Nephron (organoid): ENCODE results near the gene OXER1.

ENCODE experiments used
- H3K27ac Mint-ChIP-seq, 3 experiments: 2 replicates each; pipeline ENCODE4 v1.8.0; 2020; ENCODE audit warnings: mixed read lengths in 3 of 3, mild to moderate bottlenecking in 2 of 3, moderate library complexity in 1 of 3
- H3K27me3 Mint-ChIP-seq: 2 replicates; pipeline ENCODE4 v1.8.0; 2021; ENCODE audit warnings: low read depth, mild to moderate bottlenecking, moderate library complexity, mixed read lengths
- H3K36me3 Mint-ChIP-seq: 2 replicates; pipeline ENCODE4 v1.8.0; 2020; ENCODE audit warnings: low read depth, mixed read lengths
- H3K4me1 Mint-ChIP-seq: 2 replicates; pipeline ENCODE4 v1.8.0; 2020; ENCODE audit warnings: mixed read lengths
- H3K4me3 Mint-ChIP-seq, 3 experiments: 2 replicates each; pipeline ENCODE4 v1.8.0; 2020; ENCODE audit warnings: mild to moderate bottlenecking in 3 of 3, mixed read lengths in 3 of 3, moderate library complexity in 2 of 3
- H3K9me3 Mint-ChIP-seq: 2 replicates; pipeline ENCODE4 v1.8.0; 2020; ENCODE audit warnings: mixed read lengths
- TF ChIP-seq, protein P1 (sequence below), 3 experiments: fragments of 200-600 bp; sonication (generic); IDR thresholded peaks; one replicate each; pipeline ENCODE4 v1.5.0; 2021; ENCODE audit warnings: antibody characterized with exemption in 3 of 3; ENCODE audit not compliant: unreplicated experiment in 3 of 3

The OXER1 gene

DNA sequence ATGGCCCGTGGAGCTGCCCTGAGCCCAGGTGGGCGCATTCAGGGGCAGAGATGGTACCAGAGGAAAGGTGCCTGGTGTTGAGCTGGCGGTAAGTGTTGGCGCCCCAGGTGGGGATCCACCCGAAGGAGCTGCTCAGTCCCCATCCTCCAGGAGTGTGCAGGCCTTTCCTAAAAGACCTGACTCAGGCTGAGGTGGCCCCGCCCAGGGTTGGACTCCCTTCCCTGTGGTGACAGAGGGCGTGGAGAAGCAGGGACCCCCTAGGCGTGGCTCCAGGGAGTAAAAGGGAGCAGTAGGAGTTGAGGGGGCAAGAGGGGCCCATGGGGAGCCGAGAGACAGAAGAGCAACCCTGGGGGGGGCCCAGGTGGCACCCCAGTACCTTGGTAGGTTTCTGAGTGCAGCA, 2.4 kb downstream of the OXER1 start:
- TF ChIP-seq, protein P1, sequence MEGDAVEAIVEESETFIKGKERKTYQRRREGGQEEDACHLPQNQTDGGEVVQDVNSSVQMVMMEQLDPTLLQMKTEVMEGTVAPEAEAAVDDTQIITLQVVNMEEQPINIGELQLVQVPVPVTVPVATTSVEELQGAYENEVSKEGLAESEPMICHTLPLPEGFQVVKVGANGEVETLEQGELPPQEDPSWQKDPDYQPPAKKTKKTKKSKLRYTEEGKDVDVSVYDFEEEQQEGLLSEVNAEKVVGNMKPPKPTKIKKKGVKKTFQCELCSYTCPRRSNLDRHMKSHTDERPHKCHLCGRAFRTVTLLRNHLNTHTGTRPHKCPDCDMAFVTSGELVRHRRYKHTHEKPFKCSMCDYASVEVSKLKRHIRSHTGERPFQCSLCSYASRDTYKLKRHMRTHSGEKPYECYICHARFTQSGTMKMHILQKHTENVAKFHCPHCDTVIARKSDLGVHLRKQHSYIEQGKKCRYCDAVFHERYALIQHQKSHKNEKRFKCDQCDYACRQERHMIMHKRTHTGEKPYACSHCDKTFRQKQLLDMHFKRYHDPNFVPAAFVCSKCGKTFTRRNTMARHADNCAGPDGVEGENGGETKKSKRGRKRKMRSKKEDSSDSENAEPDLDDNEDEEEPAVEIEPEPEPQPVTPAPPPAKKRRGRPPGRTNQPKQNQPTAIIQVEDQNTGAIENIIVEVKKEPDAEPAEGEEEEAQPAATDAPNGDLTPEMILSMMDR (IDR thresholded peaks at IDR 0.05; ENCODE audit: unreplicated experiment in 3 of 3), result no peak
- peaks cover 36% of the 10 kb centered on the region for H3K4me1 Mint-ChIP-seq
- H3K36me3 Mint-ChIP-seq, result peaks cover 25% of the 10 kb centered on the region
- H3K27ac Mint-ChIP-seq, result no peak overlapping the region
- no peaks in the 10 kb centered on the region for H3K9me3 Mint-ChIP-seq
- H3K4me3 Mint-ChIP-seq, result no peak overlapping the region
- H3K27me3 Mint-ChIP-seq, result no peaks in the 10 kb centered on the region

DNA sequence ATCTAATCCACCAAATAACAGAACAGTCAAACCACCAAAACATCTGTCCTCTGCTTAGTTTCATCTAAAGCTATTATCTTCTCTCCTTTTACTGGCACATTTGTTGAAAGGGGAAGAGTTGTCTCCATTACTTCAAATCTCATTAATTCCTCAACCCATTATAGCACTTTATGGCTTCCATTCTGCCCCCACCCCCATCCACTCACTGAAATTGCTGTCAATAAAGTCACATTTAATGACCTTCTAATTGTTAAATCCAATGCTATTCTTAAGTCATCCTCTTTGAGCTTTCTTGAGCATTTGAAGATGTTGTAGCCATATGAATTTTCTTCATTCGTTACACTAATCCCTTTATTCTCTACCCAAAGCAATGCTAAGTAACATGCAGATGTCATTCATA, 5.2 kb downstream of the OXER1 start:
- TF ChIP-seq, protein P1 (IDR thresholded peaks at IDR 0.05; ENCODE audit: unreplicated experiment in 3 of 3), result no peak
- Mint-ChIP-seq H3K36me3 (peaks cover 27% of the 10 kb centered on the region), H3K4me3 (no peak overlapping the region), H3K27ac (no peak overlapping the region), H3K4me1 (peaks cover 57% of the 10 kb centered on the region), H3K27me3 (no peaks in the 10 kb centered on the region), H3K9me3 (no peaks in the 10 kb centered on the region)

DNA sequence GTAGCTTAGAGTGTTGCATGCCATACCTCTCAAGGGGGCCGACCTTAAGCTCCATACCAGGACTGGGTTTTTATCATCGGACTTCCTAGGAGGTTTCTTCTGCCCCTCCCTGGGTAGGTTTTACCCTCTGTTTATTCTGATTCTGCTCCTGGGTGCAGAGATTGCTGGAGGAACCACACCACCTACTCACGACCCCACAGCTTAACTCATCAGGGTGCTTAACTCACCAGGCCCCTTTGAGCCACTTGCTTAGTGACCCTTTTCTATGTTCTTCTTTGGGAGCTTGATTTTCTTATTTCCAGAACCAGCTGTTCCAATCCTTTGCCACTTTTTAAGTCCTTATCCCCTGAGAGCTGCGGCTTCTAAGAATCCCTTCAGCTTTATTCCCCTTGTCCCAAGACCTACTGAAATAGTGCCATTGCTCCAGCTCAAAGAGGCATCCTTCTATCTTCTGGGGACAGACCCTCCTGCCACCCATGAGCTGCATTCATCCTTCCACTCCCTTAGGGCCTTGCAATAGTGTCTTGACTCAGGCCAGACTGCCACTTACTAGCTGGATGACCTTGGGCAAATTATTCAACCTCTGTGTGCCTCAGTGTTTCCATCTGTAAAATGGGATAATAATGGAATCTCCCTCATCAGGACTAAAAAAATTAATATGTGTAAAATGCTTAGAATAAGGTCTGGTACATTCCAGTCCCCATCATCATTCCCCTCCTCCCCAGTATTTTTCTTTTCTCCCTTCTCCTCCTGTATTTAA, 5.8 kb downstream of the OXER1 start:
- H3K36me3 Mint-ChIP-seq, result peaks cover 29% of the 10 kb centered on the region
- H3K9me3 Mint-ChIP-seq, result no peaks in the 10 kb centered on the region
- TF ChIP-seq, protein P1 (IDR thresholded peaks at IDR 0.05; ENCODE audit: unreplicated experiment in 3 of 3), result no peak
- no peak overlapping the region for H3K4me3 Mint-ChIP-seq
- peaks cover 63% of the 10 kb centered on the region for H3K4me1 Mint-ChIP-seq
- no peaks in the 10 kb centered on the region for H3K27me3 Mint-ChIP-seq
- no peak overlapping the region for H3K27ac Mint-ChIP-seq

DNA sequence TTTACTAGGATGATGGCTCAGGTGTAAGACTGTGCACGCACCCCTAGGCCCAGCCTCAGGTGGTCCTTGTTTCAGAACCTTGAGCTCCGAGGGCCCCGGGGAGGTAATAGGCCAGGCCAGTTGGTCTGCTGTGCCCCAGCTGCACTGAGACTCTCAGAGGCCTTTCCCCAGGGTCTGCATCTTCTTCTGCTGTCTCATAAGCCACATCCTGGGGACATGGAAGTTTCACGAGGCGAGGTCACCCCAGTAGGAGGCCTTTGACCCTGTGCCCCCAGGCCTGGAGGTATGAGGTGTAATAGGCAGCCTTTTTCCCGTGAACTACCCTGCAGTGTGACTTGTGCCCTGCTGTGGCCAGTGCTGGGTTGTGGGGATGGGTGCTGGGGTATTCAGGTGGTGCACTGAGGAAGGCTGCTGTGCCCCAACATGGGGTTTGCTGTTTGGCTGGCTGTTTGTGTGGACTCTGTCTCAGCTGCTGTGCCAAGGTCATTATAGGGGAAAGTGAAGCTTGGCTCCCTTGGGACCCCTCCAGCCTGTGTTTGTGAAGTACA, 6.9 kb downstream of the OXER1 start:
- TF ChIP-seq, protein P1 (IDR thresholded peaks at IDR 0.05; ENCODE audit: unreplicated experiment in 3 of 3), result no peak
- Mint-ChIP-seq H3K36me3 (peaks cover 26% of the 10 kb centered on the region), H3K4me1 (peaks cover 70% of the 10 kb centered on the region), H3K27me3 (no peaks in the 10 kb centered on the region), H3K9me3 (no peaks in the 10 kb centered on the region), H3K4me3 (no peak overlapping the region), H3K27ac (peak overlapping the region in 2 of 3 experiments; percentile 41 to 44)

DNA sequence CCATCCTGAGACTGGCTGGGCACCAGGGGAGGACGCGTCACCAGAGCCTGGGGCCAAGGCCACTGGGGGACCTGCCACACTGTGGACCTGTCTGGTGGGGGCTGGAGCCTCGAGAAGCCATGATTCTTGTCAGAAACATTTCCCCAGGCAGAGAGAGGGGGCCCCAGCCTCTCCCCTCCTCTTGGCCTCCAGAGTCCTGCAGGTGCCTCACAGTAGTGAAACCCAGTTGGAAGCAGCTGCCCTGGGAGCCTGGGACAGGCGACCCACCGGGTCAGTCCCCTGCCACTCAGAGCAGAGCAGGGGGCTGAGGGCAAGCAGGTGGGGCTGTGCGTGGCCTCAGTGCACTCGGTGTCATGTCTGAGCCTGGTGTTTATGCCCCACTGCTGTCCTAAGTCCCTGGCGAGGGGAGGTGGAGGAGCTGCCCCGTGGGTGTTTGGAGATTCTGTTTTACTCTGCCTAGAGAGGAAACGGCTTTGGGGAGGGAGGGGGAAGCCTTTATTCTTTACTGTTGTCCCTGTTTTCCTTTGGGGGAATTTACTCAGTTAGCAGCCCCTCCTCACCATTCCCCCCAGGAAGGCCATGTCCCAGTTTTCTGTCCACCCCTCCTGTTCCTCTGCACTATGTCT, 7.7 kb downstream of the OXER1 start:
- TF ChIP-seq, protein P1 (IDR thresholded peaks at IDR 0.05; ENCODE audit: unreplicated experiment in 3 of 3), result no peak
- Mint-ChIP-seq H3K27ac (peak overlapping the region; percentile 41 to 56 (median 44)), H3K36me3 (peaks cover 27% of the 10 kb centered on the region), H3K4me1 (peaks cover 76% of the 10 kb centered on the region), H3K4me3 (peak overlapping the region in 1 of 3 experiments; percentile 40), H3K9me3 (no peaks in the 10 kb centered on the region), H3K27me3 (no peaks in the 10 kb centered on the region)
